Fibroblast of skin of back (primary cell): ENCODE measurements around the gene SLC6A16. TPM values are rescaled to one million over a fixed set of nuclear protein-coding genes. Genes with fewer than 3 reads are reported as not detected.
"Not testable (repeated sequence)": the region's sequence is repeated elsewhere in the genome, so short reads cannot be mapped to it uniquely, and the experiment has no call there.

Experiments used
- DNase-seq: peaks from one replicate; pipeline ENCODE4 v3.0.0-alpha.2; 2013
- polyA plus RNA-seq, 2 experiments: library from polyadenylated mRNA; unstranded; fragments of 120-200 nt; gene quantifications; one replicate each; pipeline ENCODE4 v1.2.1, GENCODE V29; 2013; ENCODE audit not compliant: insufficient read length in 2 of 2

SLC6A16 gene
- 1.2 TPM for polyA plus RNA-seq (2013, experiment 1 of 2; ENCODE audit: insufficient read length)
- polyA plus RNA-seq (2013, experiment 2 of 2; ENCODE audit: insufficient read length): 1.1 TPM

GRCh38 chr19:49324801-49325576 is at the start of gene SLC6A16:
Gene SLC6A16, minus strand, starts transcription at chr19:49325191. Its CDS starts 13,844 bp downstream, at chr19:49311347.
- DNase-seq: no peak

- DNase-seq: not testable (repeated sequence)
These were observed 48.2 kb upstream of the SLC6A16 start for GRCh38 chr19:49373174-49373573.

- DNase-seq: no peak
These were observed 46.2 kb upstream of the SLC6A16 start for GRCh38 chr19:49371184-49371583.

GRCh38 chr19:49368711-49369358 is 43.8 kb upstream of the SLC6A16 start:
- DNase-seq: no peak

- DNase-seq: no peak
These were observed 41.1 kb upstream of the SLC6A16 start for GRCh38 chr19:49366110-49366509.

DNA sequence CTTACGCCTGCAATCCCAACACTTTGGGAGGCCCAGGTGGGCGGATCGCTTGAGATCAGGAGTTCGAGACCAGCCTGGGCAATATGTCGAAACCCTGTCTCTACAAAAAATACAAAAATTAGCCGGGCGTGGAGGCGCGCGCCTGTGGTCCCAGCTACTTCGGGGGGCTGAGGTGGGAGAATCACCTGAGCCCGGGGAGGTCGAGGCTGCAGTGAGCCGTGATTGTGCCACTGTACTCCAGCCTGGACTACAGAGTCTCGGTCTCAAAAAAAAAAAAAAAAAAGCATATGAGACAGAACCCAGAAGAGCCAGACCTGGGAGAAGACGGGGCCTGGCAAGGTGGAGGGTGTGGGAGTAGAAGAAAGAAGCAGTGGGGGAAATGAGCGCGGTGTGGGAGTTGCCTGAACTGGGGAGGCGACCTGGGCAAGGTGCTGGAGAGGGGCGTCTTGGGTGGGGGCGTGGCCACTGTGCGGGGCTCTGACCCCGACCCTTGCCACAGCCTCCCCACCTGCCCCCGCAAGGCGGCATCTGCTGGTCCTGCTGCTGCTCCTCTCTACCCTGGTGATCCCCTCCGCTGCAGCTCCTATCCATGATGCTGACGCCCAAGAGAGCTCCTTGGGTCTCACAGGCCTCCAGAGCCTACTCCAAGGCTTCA is 39.2 kb upstream of the SLC6A16 start:
- DNase-seq: no peak

- peak; percentile 98 for DNase-seq
These were observed 38.5 kb upstream of the SLC6A16 start, which contains the start of gene DKKL1 for GRCh38 chr19:49363268-49364082. Gene DKKL1, plus strand, starts transcription at chr19:49363877. Its CDS starts 122 bp downstream, at chr19:49363999.

DNA sequence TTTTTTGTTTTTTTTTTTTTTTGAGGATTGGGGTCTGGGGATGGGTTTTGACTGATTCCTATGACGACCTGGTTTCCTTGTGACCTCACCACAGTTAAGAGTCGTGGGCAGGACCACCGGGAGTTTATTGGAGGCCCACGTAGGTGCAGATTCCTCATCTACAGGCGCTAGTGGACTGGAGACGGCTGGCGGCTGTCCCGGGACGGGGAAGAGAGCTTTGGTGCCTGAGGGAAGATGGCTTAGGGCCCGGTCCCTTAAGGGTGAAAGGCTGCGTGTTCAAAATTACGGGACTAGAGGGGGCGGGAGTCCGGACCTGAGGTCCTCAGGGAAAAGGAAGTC is 37.9 kb upstream of the SLC6A16 start:
- DNase-seq: no peak

DNA sequence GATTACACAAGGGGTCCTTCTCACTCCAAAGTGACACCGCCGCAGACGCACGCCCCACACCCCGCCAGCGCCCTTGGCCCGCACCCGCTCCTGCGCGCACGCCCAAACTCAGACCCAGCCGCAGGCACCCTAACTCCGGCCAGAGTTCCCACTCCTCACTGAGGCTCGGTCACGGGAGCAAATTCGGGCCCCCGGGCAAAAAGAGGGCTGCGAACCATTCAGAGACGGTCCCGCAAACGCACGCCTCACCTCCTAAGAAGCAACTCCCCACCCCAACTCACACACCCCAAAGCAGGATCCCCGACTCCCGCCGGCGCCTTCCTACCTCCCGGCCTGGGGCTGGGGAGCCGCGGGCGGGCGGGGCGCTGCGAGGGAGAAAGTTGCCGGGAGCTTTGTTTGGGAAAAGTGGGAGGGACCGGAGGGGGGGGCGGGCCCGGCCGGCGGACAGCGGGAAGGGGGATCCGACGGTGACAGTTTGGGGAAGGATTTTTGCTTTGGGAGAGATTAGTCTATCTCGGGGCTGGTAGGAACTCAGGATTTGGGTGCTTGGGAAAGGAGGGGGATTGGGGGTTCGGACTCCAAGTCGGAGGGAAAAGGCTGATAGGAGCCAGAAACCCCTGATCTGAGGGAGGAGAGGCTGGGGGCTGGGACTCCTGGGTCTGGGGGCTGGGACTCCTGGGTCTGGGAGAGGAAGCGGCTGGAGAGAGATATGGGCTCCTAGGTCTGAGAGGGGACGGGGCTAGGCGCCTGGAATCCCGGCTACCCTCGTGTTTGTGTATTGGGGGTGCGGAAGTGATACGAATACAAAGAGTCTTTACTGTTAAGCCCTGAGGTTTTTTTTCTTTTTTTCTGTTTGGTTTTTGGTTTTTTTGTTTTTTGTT is 37.3 kb upstream of the SLC6A16 start, which contains the start of gene TEAD2:
TSS of gene TEAD2 (minus strand) at position 369 of the 881 bp plus-strand sequence. CDS start 2,341 bp downstream, outside the sequence.
- DNase-seq: peak; percentile 72

DNA sequence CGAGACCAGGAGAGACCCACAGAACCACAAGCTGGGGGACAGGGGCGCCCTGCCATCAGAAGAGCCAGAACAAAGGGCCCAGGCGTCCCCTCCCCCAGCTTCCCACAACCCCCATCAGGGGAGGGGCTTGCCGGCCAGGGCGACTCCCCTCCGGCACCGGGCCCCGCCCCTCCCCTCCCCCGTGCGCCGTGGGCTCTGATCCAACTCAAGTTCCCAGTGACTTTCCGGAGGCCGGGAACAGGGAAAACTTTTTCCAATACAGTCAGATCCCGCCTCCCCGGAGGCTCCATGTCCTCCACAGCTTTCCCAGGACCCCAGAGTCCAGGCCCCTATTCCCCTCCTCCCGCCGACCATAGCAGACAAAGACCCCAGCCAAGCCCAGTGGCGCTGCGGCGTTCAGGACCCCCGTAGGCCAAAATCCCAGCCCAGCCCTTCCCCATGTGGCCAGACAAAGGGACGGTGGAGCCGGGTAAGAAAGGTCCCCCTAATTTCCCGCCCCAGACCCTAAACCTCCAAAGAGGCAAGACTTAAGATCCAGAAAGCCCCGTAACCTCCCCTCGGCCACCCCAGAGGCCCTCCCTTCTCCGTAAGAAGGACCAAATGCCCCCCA is 36.6 kb upstream of the SLC6A16 start:
- peak; percentile 90 for DNase-seq

GRCh38 chr19:49359851-49360820 is 35.1 kb upstream of the SLC6A16 start:
- DNase-seq: no peak

DNA sequence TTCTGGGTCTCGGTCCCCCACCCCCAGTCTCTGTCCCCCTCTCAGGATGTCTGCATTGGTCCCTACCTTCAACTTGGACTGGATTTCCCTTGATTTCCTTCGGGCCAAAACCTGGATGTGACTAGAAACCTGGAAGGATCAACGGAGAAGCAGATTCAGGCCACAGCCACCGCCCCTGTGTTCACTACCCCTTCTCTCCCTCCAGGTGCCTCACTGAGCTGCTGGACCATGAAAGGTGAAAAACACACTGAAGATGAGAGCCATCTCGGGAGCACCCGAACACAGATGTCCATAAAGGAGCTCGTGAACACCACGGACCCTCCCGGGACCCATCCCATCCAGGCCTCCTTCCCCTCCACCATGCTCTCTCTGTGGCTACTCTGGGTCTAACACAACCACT is 32.2 kb upstream of the SLC6A16 start:
- DNase-seq: no peak

DNA sequence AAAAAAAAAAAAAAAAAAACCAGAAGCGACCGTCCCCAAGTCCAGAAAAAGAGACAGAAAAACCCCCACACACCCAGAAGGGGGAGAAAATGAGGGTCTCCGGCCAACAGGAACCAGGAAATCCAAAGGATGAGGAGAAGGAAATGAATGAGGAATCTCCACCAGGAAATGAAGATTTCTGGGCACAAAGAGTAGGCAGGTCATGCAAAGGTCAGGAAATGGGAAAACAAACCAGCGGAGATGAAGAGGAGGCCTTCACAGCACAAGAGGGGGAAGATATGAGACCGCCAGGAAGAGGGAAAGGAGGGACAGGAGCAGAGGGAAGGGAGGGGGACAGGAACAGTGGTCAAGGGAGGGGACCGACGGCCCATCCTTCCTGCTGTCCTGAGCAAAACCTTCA is 31.4 kb upstream of the SLC6A16 start:
- no peak for DNase-seq

DNA sequence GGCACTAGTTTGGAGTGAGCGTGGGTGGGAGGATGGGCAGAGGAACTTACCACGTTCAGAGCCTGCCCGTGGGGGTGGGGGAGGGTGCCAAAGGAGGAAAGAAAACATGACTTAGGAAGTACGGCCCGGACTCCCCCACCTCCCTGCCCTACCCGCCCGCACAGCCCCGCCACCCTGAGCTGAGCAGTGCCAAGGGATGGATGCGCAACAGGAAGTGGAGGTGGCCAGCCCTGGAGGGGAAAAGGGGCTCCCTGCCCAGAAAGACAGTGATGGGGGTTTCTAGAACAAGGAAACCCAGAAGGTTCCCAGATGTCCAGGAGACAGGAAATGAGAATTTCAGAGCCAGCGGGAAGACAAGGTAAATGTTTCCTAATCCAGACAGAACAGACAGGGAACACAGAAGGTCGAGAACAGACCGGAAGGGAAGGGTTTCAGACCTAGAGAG is 30.9 kb upstream of the SLC6A16 start:
- DNase-seq: no peak

GRCh38 chr19:49349567-49349966 is 24.6 kb upstream of the SLC6A16 start:
- no peak for DNase-seq

DNA sequence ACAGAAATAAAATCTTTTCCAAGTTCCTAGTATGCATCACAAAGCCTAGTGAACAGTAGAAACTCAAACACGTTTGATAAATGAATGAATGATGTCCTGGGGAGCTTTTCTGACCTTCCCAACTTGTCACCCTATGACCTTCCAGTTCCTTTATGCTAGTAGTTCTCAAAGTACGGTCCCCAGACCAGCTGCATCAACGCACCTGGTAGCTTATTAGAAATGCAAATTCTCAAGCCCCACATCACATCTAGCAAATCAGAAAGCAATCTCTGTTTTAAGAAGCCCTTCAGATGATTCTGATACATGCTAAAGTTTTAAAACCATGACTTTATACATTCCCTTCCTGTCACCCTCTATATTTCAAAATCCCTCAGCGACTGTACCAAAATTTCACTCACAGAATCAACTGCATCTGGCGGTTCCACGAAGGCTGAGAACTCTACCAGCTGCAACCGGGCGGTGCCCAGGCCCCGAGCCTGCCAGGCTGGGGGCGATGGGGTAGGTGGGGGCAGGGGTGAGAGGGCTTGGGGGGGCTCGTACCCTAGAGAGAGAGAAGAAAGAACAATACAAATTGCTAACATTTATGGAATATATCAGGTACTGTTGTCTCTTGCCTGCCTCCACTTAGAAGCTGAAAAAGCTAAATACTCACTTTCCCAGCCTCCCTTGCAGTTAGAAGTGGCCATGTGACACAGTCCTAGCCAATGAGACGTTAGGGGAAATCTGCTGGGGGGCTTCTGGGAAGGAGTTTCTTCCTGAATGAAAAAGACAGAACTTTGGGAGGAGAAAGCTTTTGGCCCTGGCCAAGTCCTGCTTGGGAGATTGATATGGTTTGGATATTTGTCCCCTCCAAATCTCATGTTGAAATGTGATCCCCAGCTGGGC is 23.6 kb upstream of the SLC6A16 start:
- no peak for DNase-seq

DNA sequence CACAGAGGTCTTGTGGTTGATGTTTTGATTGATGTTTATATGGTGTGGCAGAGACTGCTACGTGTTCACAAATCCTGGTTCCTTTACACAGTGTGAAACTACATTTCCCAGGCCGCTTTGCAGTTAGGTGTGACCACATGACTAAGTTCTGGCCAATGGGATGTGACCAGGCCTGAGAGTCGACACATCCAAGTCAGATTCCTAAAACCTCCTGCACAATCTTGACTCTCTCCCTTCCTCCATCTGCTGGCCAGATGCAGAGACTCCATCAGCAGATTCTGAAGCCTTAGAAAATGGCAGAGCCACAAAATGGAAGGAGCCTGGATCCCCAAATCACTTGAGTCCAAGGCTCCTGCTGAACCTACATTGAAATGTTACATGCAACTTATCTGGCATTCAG is 22.8 kb upstream of the SLC6A16 start:
- DNase-seq: peak; percentile 76

DNA sequence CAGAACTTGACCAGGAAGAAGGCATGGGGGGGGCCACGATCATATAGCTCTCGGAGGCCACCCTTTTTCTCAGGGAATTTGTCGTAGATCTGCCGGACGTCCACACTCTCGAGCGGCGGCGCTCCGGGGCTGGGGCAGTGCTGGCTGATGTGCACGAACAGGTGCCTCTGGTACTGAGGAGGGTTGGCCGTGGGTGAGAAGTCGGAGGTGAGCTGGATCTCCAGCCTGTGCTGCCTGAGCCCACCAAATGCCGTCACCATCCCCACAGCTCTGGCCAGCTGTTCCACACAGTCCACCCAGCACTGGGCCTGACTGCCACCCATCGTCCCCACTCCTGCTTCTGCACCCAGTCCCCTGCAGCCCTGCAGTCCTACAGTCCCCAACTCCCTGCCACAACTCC is 22.2 kb upstream of the SLC6A16 start:
- DNase-seq: no peak
